Left ventricle myocardium inferior (tissue), 1 donor: ENCODE results near the gene SORCS1. TPM values are rescaled to one million over a fixed set of nuclear protein-coding genes. Genes with fewer than 3 reads are reported as not detected.
A peak's percentile ranks its signal among the peaks of the same experiment; 100 is the strongest.

Experiments
- DNase-seq: peaks from one replicate; pipeline ENCODE4 v3.0.0-alpha.2; 2020
- H3K27ac ChIP-seq: fragments of 200-600 bp; replicated peaks from 2 replicates; pipeline ENCODE4 v1.8.0; 2021
- H3K27me3 ChIP-seq: fragments of 200-600 bp; 2 replicates; pipeline ENCODE4 v1.8.0; 2021; ENCODE audit warnings: low read depth
- H3K36me3 ChIP-seq: fragments of 200-600 bp; 2 replicates; pipeline ENCODE4 v1.8.0; 2021
- H3K4me1 ChIP-seq: fragments of 200-600 bp; 2 replicates; pipeline ENCODE4 v1.8.0; 2021
- H3K4me3 ChIP-seq: fragments of 200-600 bp; 2 replicates; pipeline ENCODE4 v1.8.0; 2021; ENCODE audit warnings: mild to moderate bottlenecking, moderate library complexity
- H3K9me3 ChIP-seq: fragments of 200-600 bp; replicated peaks from 2 replicates; pipeline ENCODE4 v1.8.0; 2021
- CTCF ChIP-seq: fragments of 200-600 bp; IDR thresholded peaks from 2 replicates; pipeline ENCODE4 v1.8.0; 2021; ENCODE audit warnings: antibody characterized with exemption, mild to moderate bottlenecking, borderline replicate concordance
- intact Hi-C: fragments of 100-400 bp; cut with micrococcal nuclease; formaldehyde crosslinking; loops from one replicate; pipeline ENCODE4 v1.11.0; 2022
- total RNA-seq: library from RNA; stranded (reverse); fragmentation: NEBNext Ultra II Directional; extraction: Animal tissue kit (Norgen Biotek cat#: 25700); gene quantifications from one replicate; pipeline ENCODE4 v1.2.1, GENCODE V29; 2021
- donor health status: DM: no; HTN: yes; CAD: no; lungs with severe emphysema.

The SORCS1 gene
- total RNA-seq, 1 donor from 2014 or later = 2.9 TPM

GRCh38 chr10:106708506-106708905 is 456.0 kb downstream of the SORCS1 start:
- no peak for DNase-seq
- H3K27me3 ChIP-seq = peaks cover 28% of the 10 kb centered on the region
- no peaks in the 10 kb centered on the region for H3K36me3 ChIP-seq
- no peak for TF ChIP-seq CTCF
- no peaks in the 10 kb centered on the region for H3K4me1 ChIP-seq
- H3K4me3 ChIP-seq = no peak overlapping the region
- no peaks in the 10 kb centered on the region for H3K9me3 ChIP-seq
- intact Hi-C loops = no loop called here
- H3K27ac ChIP-seq = no peak overlapping the region

GRCh38 chr10:106707657-106708056 is 456.8 kb downstream of the SORCS1 start:
- no peak for TF ChIP-seq CTCF
- H3K4me3 ChIP-seq = no peak overlapping the region
- H3K36me3 ChIP-seq = no peaks in the 10 kb centered on the region

GRCh38 chr10:106706127-106706526 is 458.4 kb downstream of the SORCS1 start:
- peaks cover 33% of the 10 kb centered on the region for H3K27me3 ChIP-seq
- peak overlapping the region; percentile 41 for H3K4me3 ChIP-seq
- intact Hi-C loops = no loop called here
- H3K9me3 ChIP-seq = no peaks in the 10 kb centered on the region
- no peak for TF ChIP-seq CTCF
- H3K27ac ChIP-seq = no peak overlapping the region
- no peak for DNase-seq
- H3K4me1 ChIP-seq = no peaks in the 10 kb centered on the region
- H3K36me3 ChIP-seq = no peaks in the 10 kb centered on the region

More at GRCh38 chr10:106707657-106708056, 456.8 kb downstream of the SORCS1 start:
- Histone ChIP-seq H3K27me3 (peaks cover 36% of the 10 kb centered on the region), H3K27ac (no peak overlapping the region), H3K9me3 (no peaks in the 10 kb centered on the region), H3K4me1 (no peaks in the 10 kb centered on the region)
- intact Hi-C loops = no loop called here
- no peak for DNase-seq

- H3K9me3 ChIP-seq = no peaks in the 10 kb centered on the region
- intact Hi-C loops = no loop called here
- TF ChIP-seq CTCF = peak; percentile 81
- DNase-seq = peak; percentile 19
- H3K4me3 ChIP-seq = peak overlapping the region; percentile 41
- H3K27ac ChIP-seq = no peak overlapping the region
- H3K27me3 ChIP-seq = peaks cover 29% of the 10 kb centered on the region
- H3K36me3 ChIP-seq = no peaks in the 10 kb centered on the region
- no peaks in the 10 kb centered on the region for H3K4me1 ChIP-seq
These were observed 458.8 kb downstream of the SORCS1 start for GRCh38 chr10:106705681-106706100.

GRCh38 chr10:106696239-106696638 is 468.3 kb downstream of the SORCS1 start:
- intact Hi-C loops = no loop called here
- Histone ChIP-seq H3K4me1 (no peaks in the 10 kb centered on the region), H3K36me3 (no peaks in the 10 kb centered on the region), H3K4me3 (no peak overlapping the region), H3K27me3 (peaks cover 40% of the 10 kb centered on the region), H3K27ac (no peak overlapping the region), H3K9me3 (no peaks in the 10 kb centered on the region)
- no peak for DNase-seq
- no peak for TF ChIP-seq CTCF
